ENCODE data around the gene RESP18.

The RESP18 gene

DNA sequence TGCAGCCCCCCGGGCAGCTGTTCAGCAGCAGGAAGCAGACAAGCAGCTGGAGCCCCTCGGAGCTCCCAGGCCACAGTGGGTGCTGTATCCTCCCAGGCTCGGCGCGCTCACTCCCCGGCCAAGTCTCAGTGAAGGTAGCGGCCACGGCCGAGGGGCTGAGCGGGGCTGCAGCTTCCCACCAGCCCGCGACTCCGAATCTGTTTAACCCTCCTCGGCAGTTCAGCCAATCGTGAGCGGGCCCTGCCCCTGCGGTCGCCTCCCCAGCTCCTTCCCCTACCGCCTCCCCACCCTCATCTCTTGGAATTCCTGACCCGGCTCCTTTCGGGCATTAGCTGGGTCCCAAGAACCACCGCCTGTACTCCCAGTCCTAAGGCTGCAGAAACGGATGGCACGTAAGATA, at the start of gene RESP18:
Gene RESP18, minus strand, starts transcription at position 203 of the 400 bp plus-strand sequence.
- no peak for DNase-seq (ENCODE audit: low read depth, low spot score)

DNA sequence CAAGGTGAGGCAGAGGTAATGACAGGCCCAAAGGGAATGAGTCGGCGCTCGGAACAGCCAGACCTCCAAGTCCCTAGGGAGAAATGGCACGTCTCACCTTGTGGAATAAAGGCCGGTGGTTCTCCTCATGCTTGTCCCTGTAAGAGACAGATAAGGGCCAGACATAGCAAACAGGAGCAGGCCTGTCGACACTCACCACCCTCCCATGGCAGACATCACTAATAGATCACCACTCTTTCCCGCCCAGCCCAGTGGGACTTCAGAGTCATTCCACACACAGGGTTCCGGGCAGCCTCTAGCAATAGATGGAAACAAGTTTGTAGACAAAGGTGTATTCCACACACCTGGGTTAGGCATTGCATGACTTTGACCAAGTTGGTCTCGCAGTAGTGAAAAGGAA, 48.9 kb upstream of the RESP18 start:
- DNase-seq (ENCODE audit: low read depth, low spot score), result no peak

DNA sequence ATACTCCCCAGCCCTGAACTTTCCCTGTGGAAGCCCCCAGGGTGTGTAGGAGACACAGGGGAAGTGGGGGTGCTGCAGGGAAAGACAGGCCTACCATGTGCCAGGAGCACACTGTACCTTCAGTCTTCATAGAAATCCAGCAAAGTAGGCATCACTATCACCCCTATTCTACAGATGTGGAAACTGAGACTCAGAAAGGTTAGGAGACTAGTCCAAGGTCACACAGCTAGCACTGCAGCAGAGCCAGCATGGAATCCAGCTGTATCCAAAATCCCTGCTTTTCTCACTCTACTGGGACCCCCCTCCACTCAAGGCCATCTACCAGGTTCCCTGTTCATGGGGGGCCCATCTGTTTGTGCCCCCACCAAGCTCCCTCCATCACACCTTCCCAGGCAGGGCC, 48.4 kb upstream of the RESP18 start:
- no peak for DNase-seq (ENCODE audit: low read depth, low spot score)

DNA sequence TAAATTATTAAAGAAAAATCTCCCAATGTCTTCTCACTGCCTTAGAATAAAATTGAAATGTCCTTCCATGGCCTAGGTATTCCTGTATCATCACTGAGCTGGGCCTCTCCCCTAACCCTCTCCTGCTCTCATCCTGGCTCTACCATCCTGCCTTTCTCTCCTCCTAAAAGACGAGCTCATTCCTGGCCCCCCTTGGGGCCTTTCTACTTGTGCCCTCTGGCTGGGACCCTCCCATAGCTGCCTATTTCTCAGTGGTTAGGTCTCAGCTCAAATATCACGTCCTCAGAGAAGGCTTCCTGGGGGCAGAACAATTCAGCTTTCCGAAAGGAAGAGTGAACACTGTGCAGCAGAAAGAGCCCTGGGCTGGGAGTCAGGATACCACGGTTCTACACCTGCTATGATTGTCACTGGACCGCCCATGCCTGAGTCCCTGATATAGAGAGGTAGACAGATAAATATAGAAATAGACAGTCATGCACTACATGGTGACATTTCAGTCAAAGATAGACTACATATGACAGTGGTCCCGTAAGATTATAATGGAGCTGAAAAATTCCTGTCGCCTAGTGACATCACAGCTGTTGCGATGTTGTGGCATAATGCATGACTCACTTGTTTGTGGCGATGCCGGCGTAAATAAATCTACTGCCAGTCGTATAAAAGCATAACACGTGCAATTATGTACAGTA, 45.8 kb upstream of the RESP18 start:
- DNase-seq (ENCODE audit: low read depth, low spot score), result no peak

DNA sequence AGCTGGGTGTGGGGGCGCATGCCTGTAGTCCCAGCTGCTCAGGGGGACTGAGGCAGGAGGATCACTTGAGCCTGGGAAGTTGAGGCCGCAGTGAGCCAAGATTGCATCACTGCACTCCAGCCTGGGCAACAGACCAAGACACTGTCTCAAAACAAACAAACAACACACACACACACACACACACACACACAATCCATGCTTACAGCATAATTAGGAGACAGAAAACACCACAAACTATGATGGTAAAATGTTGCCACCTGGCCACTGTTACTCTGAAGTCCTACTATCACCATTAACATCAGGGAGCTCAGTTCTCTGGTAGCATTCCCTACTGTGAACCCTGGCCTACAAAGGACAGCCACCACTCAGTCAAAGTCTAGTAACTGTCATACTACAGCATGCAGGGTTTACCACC, 36.9 kb upstream of the RESP18 start:
- no peak for DNase-seq (ENCODE audit: low read depth, low spot score)

DNA sequence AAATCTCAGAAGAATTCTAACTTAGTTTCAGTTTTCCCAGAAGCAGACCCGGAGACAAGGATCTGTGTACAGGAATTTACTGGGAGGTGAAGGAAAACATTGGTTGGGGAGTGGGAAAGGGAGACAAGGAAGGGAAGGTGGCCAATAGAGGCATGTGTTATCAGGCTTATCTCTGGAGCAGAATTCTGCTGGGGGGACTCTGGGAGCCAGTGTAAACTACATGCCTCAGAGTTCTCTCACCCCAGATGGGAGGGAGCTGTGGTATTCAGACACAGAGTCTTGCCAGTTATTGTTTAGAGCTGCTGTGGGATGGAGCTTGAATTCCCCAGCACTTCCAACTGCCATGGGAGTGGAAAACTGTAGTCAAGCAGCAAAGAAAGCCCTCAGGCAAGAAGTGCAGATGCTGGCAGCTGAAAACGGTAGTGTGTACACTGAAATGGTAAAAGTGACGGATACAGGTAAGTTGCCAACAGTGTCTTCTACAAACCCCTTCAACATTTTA, 36.2 kb upstream of the RESP18 start:
- no peak for DNase-seq (ENCODE audit: low read depth, low spot score)

DNA sequence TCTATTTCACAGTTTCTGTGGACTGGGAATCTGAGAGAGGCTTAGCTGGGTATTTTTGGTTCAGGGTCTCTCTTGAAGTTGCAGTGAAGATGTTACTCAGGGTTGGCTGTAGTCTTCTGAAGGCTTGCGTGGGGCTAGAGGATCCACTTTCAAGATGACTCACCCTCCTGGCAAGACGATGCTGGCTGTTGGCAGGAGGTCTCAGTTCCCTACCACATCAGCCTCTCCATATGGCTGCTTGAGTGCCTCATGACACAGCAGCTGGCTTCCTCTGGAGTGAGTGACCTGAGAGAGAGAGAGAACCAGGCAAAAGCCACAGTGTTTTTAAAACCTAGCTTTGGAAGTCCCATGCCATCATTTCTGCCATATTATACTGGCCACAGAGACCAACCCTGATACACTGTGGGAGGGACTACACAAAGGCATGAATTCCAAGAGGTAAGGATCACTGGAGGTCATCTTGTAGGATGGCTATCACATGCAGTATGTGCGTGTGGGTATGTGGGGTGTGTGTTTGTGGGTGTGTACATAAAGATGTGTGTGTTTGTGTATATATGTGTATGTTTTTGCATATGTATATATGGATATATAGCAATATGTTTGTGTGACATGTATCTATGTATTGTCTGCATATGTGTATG, 30.1 kb upstream of the RESP18 start:
- no peak for DNase-seq (ENCODE audit: low read depth, low spot score)

DNA sequence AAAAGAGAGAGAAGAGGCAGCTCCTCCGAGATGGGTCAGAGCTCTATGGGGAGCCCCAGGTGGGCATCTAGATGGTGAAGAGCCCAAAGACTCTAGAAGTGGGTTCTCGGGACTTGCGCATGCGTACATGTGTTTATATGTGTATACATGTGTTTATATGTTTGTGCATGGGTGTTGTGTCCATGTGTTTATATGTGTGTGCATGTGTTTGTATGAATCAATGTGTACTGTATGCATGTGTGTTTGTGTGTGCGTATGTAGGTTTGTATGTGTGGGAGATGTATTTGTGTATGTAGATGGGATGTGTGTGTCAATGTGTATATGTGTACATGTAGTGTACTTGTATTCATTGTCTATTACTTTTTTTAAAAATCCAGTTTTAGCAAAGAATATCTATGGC, 29.5 kb upstream of the RESP18 start:
- DNase-seq (ENCODE audit: low read depth, low spot score), result no peak

DNA sequence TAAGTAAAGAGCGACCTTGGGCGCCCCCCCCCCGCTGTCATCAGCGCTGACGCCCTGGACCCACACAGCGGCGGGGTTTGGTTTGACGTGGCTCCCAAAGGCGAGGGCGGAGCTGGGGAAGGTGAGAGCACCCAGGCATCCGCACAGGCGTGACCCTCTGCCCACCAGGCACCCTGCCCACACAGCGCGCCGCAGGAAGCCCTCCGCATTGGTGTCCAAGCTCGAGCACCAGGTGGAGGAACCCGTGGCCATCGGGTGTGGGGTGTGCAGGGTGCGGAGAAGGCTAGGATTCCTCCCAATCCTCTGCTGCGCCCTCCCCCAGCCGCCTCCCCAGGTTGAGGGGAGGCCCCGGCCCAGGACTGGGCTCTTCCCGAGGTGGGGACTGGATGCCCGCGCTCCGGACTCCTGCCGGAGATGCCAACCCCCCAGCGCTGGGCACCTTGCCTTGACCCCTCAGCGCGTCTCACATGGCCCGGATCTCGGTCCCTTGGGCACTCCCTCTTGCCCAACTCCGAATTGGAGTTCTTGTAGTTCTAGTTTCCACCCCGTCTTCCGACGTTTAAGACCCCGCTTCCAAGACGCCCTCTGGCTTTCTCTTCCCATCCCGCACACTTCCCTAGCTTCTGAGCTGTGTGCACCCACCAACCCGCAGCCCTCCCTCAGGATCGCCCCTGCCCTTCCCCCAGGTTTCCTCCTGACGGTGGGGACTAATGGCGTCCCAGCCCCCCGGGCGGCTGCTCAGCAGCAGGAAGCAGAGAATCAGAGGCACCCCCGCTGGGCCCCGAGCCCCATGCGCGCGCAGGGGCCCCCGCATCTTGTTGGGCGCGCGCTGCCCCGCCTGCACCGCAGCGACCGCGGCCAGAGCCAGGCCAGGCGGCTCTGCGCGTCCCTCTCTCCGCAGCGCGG, 25.9 kb upstream of the RESP18 start:
- DNase-seq (ENCODE audit: low read depth, low spot score), result no peak

DNA sequence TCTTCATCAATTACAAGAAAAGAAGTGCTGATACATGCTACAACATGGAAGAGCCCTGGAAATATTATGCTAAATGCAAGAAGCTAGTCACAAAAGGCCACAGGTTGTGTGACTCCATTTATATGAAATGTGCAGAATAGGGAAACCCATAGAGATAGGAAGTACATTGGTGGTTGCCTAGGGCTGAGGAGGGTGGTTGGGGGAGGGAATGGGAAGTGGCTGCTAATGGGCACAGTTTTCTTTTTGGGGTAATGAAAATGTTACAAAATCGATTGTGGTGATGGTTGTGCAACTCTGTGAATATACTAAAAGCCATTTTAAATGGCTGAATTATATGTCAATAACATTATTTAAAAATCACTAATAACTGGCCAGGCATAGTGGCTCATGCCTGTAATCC, 24.3 kb upstream of the RESP18 start:
- no peak for DNase-seq (ENCODE audit: low read depth, low spot score)

DNA sequence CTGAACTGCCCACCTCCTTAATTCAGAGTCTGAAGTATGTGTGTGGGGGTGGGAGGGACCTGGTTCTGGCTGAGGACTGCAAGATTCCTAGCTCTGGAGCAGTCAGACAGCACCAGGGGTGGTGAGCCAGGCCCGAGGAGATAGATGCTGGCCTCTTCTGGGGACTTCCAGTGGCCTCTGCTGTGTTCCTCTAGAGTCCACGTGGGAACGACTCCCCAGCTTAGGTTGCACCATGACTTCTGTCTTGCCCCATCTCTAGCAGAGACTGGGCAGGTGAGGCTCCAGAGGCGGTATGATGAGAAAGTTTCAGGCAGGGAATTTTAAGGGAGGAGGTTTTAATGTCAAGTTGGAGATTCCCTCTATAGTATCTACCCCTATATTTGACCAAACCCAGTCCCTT, 22.0 kb upstream of the RESP18 start:
- no peak for DNase-seq (ENCODE audit: low read depth, low spot score)

DNA sequence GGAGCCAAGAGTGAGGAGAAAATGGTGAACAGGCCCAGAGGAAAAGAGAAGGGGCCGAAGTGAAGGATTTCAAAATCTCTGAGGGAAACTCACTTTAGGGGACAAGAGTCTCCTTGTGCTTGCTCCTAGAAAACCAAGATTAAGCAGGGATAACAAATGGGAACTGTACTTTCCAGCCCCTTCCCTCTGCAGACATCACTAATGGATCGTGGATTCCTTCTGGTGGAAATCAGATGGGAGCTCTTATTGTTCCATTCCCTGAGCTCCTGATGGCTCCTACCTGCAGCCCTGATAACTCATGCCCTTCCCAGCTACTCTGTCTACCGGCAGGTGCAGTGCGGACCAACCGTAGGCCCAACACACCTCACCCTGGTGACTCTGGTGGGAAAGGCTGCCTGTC, 20.6 kb upstream of the RESP18 start:
- DNase-seq (ENCODE audit: low read depth, low spot score), result no peak

DNA sequence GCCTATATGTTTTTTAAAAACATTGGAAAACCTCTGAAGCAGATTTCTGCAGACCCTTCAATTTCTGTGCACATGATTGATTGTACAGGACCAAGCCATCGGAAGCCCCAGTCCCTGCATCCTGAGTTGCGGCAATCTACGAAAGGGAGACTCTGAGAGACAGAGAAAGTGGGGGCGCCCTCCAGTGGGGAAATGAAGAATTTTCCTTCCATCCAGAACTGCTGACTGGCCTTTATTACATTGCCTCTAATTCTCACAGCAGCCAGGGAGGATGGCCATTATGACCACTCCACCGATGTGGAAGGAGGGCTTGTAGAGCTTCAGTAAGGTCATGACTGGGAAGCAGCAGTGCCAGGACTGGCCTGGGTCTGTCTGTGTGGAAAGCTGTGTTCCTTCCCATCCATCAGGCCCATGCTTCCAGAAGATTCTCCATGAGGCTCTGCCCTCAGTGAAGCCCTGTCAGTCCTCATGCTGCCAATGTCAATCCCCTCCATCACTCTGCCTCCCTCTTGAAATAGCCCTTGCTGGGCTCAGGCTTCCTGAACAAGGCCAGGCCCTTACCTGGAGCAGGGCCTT, 20.0 kb upstream of the RESP18 start:
- peak; percentile 39 for DNase-seq (ENCODE audit: low read depth, low spot score)

DNA sequence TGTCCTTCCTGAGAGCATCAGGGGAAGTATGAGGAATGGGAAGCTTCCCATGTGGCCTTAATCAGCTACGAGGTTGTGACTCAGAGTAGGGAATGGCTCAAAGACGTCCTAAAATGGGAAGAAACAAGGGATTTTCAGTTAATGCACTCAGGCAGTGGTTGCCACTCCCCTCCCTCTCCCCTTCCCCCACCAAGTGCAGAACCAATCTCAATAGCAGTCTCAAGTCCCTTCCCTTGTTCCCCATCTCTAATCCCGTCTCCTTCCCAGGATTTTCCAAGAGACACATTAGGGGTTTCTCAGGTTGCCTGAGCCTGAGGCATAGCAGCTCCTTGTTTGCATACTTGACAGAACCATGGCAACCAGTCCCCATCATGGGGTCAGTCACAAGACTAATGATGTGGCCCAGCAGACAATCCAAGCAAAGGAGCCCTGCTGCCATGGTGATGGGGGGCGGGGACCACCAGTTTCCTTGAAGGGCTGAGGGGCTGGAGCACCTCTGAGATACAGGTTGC, 18.2 kb upstream of the RESP18 start:
- no peak for DNase-seq (ENCODE audit: low read depth, low spot score)

DNA sequence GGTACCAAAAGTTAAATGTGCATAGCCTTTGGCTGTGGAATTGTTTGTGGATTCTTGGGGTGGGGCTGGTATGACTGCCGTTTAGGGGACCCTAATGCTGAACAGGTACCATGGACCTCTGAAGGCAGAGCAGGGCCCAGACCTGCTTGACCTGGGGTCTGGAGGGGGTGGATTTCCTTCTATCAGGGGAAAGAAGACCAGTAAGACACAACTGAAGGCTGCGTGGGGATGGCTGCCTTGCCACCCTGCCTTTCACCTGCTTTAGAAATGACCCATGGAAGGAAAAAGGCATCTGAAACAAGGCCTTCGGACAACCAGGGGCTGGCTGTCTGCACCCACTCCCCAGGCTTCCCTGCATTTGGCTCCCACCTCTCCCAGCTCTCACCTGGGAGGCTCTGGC, 17.7 kb upstream of the RESP18 start:
- DNase-seq (ENCODE audit: low read depth, low spot score), result no peak

DNA sequence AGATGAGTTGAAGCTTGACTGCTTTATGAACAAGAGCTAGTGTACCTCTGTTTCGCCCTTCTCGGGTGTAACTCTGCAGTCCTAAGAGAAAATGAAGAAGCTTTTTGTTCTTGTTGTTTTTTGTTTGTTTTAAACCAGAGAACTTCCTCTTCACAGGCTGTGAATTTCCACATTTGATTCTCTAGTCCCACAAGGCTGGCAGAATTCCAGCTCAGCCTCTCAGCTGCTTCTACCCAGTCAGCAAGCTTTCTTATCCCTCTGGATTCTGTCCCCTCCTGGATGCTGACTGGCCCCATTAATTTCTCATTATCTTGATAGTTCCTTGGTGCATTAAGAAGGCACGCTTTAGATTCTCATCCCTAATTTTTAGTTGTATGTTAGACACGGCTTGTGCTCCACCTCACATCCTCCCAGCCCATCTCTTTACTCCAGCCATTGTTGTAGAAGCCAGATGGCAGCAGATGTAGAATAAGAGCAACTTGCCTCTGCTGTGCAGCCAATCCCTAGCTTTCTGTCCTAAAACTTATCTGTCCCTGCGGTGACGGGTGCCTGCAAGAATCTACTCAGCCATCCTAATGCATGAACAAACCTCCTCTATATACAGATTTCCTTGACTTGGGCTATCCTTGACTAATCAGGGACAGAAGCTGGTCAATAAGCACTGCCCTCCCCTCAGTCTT, 12.3 kb upstream of the RESP18 start:
- no peak for DNase-seq (ENCODE audit: low read depth, low spot score)

DNA sequence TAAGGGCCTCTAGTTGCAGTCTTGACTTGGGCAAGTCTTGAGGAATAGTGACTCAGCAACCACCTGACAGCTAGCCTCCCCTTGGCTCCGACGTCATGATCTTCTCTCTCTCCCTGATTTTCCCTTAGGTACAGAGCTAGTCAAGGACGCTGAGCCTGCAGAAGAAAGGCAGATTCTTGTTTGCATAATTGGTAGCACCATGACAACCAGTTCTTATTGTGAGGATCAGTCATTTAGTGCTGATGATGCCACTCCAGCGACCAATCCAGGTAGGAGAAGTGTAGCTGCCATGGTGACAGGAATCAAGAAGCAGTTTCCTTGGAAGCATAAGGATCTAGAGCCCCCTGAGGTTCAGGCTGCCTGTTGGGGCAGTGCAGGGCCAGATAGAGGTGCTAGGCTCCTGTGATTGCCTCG, 2.8 kb upstream of the RESP18 start:
- DNase-seq (ENCODE audit: low read depth, low spot score), result no peak

DNA sequence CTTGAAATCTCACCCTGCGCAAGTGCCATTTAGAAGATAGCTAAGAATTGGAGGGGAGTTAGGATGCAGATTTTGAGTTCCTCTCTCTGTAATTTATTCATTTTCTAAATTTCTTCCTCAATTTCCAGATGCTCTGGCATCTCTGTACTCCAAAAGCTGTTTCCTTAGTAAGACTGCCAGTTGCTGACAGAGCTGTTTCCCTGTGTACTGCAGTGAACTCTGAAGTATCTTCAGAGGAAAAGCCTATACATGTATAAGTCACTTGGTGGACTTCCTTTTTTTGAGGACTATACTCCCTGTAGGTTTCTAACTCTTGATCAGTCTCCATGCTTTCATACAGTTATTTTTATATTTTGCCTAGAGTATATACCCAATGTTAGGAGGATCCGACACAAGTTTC, 1.5 kb upstream of the RESP18 start:
- DNase-seq (ENCODE audit: low read depth, low spot score), result no peak

DNA sequence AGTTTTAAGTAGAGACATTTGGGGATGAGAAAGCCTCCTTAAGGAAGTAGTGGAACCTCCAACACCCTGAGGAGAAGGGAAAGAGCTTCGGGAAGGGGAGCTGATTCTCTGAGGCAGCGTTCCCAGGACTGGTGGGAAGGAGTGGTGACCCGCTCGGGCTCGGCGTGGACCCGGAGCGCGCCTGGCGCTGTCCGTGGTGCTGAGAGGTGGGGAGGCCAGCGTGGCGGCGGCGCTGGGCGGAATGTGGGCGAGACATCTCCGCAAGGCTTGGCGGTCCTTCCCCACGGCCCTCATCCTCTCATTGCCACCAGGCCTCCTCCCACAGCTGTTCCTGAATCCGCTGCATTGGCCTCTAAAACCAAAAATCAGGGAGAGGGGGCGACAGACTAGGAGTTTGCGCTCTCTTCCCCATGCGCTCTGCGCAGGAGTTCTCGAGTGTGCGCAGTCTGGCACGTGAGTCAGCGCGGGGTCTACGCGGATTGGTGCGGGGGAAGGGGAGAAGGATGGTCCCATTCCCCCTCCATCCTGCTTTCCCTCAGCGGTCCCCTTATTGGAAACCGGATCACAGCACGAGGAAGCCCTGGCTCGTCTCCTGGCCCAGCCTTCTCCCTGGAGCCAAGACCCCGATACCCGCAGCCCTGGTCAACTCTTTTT, 857 bp downstream of the RESP18 start:
- DNase-seq (ENCODE audit: low read depth, low spot score), result no peak

DNA sequence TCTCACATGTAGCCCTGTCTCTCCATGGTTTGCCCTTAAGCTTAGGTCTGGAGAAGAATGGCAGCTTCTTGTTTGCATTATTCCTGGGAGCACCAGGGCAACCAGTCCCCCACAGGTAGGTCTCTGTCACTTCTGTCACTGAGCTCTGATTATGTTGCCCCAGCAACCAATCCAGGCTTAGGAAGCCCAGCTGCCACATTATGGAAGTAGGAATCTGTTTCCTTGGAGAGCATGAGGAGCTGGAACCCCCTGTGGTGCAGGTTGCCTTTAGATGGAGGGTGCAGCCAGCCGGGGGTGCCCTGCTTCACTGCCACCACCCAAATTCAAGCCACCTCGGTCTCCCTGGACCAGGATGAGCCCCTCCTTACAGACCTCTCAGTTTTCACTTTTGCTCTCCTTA, 4.8 kb downstream of the RESP18 start:
- DNase-seq (ENCODE audit: low read depth, low spot score), result no peak
